A549 (cell line): ENCODE results near the gene PRR5.

Source experiments
- CTCF ChIP-seq: fragments of >200 bp; sonication (Bioruptor Twin); formaldehyde crosslinking; IDR thresholded peaks from 3 replicates; pipeline ENCODE4 v1.5.1; 2016
- EP300 ChIP-seq, 2 experiments: fragments of >200 bp; sonication (Bioruptor Twin); formaldehyde crosslinking; IDR thresholded peaks; 2 replicates in 1 of 2; 3 replicates in 1 of 2; pipeline ENCODE4 v1.6.1; 2016 to 2017
- HDAC2 ChIP-seq: fragments of 200-600 bp; sonication (generic); IDR thresholded peaks from 2 replicates; pipeline ENCODE4 v1.6.1; 2016
- HOXB5 ChIP-seq: fragments of 250-450 bp; sonication (Bioruptor Pico); IDR thresholded peaks from 2 replicates; pipeline ENCODE4 v1.5.0; 2020; ENCODE audit warnings: mild to moderate bottlenecking, moderate library complexity
- JUN ChIP-seq, 2 experiments: fragments of >200 bp; sonication (Bioruptor Twin); formaldehyde crosslinking; IDR thresholded peaks; 2 replicates in 1 of 2; 3 replicates in 1 of 2; pipeline ENCODE4 v1.6.1; 2016 to 2017
- MAX ChIP-seq: IDR thresholded peaks from 2 replicates; pipeline ENCODE4 v1.6.1; 2012
- MAZ ChIP-seq: fragments of 150-350 bp; IDR thresholded peaks from 2 replicates; pipeline ENCODE4 v1.6.1; 2014; ENCODE audit warnings: antibody characterized with exemption, low read depth, low read length, borderline replicate concordance
- POLR2A ChIP-seq: IDR thresholded peaks from 2 replicates; pipeline ENCODE4 v1.6.1; 2012; ENCODE audit warnings: mild to moderate bottlenecking, low read length
- REST ChIP-seq: fragments of 200-600 bp; sonication (generic); IDR thresholded peaks from 2 replicates; pipeline ENCODE4 v1.6.1; 2016; ENCODE audit warnings: antibody characterized with exemption, mild to moderate bottlenecking, moderate library complexity
- RNF2 ChIP-seq: fragments of 200-600 bp; sonication (generic); IDR thresholded peaks from 2 replicates; pipeline ENCODE4 v1.6.1; 2016; ENCODE audit warnings: low read depth, mild to moderate bottlenecking, antibody characterized with exemption, moderate library complexity, borderline replicate concordance
- USF2 ChIP-seq: fragments of 450-650 bp; IDR thresholded peaks from 2 replicates; pipeline ENCODE4 v1.6.1; 2014; ENCODE audit warnings: antibody characterized with exemption
- ZFP36 ChIP-seq: fragments of 450-650 bp; IDR thresholded peaks from 2 replicates; pipeline ENCODE4 v1.6.1; 2014; ENCODE audit warnings: borderline replicate concordance; ENCODE audit not compliant: partially characterized antibody

GRCh38 chr22:44782363-44782963 is 80.5 kb downstream of the PRR5 start:
- TF ChIP-seq MAX (no peak), POLR2A (no peak), USF2 (no peak), CTCF (no peak), MAZ (no peak), REST (no peak), JUN (IDR thresholded peaks at IDR 0.05) (no peak), RNF2 (no peak), HDAC2 (no peak), HOXB5 (CRISPR knock-in tag) (no peak), EP300 (IDR thresholded peaks at IDR 0.05) (no peak), ZFP36 (no peak)
